ENCODE results near the gene WNT9A. TPM values are rescaled to one million over a fixed set of nuclear protein-coding genes. Genes with fewer than 3 reads are reported as not detected.

The WNT9A gene
- polyA plus RNA-seq, 1 donor from 2014 or later = 0.57 TPM

DNA sequence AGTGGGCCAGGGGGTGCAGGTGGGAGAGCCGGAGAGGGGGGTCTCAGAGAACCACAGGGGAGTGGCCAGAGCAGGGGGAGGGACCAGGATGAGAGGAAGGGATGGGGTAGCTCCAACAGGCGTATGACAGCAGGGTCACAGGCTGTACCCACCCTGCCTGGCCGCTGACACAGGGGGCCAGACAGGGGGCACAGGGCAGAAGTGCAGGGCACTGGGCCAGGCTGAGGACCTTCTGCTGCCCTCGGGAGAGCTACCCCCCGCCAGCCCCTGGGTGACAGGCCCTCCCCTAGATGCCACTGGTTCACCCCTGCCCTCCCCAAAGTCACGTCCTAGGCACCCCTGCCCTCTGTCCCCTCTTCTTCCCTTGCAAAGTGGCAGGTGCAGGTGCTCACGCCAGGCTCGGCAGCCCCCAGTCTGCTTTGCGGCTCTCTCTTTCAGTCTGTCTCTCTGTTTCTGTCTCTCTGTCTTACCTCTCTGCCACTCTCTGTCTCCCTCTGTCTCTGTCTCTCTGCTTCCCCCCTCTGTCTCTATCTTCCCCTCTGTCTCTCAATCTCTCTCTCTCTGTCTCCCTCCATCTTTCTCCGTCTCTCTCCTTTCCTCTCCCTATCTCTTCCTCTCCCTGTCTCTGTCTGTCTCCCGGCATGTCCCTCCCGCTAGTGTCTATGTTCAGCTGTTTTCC is 48.5 kb downstream of the WNT9A start:
- H3K4me3 ChIP-seq (ENCODE audit: low read length) = no peak overlapping the region
- H3K27me3 ChIP-seq (ENCODE audit: insufficient read depth, low read depth, low read length) = no peaks in the 10 kb centered on the region
- H3K36me3 ChIP-seq (ENCODE audit: insufficient read depth, low read length) = no peaks in the 10 kb centered on the region
- no peak overlapping the region for H3K4me2 ChIP-seq (ENCODE audit: low read length)
- TF ChIP-seq MXI1 (conservative IDR thresholded peaks at IDR 0.05; ENCODE audit: poor library complexity, severe bottlenecking) = no peak
- no peak for TF ChIP-seq EP300 (conservative IDR thresholded peaks at IDR 0.05; ENCODE audit: poor library complexity, severe bottlenecking)
- no peak for TF ChIP-seq SMC3 (conservative IDR thresholded peaks at IDR 0.05; ENCODE audit: poor library complexity)
- no peak for TF ChIP-seq TAF1 (IDR thresholded peaks at IDR 0.05; ENCODE audit: low read depth)
- TF ChIP-seq POLR2AphosphoS5 (IDR thresholded peaks at IDR 0.05) = no peak
- TF ChIP-seq CTCF (IDR thresholded peaks at IDR 0.05; ENCODE audit: poor library complexity, severe bottlenecking) = no peak
- no peak for TF ChIP-seq EZH2 (IDR thresholded peaks at IDR 0.05; ENCODE audit: borderline replicate concordance, insufficient read depth, low read length, poor library complexity, severe bottlenecking)
- no peak for TF ChIP-seq RAD21 (conservative IDR thresholded peaks at IDR 0.05)
- TF ChIP-seq REST (IDR thresholded peaks at IDR 0.05; ENCODE audit: borderline replicate concordance) = no peak
- H3K9me3 ChIP-seq (ENCODE audit: low read length) = no peaks in the 10 kb centered on the region
- H3K27ac ChIP-seq (ENCODE audit: low read length) = no peak overlapping the region
- no peak overlapping the region for H3K9ac ChIP-seq (ENCODE audit: low read length)
- H2AFZ ChIP-seq (ENCODE audit: low read depth, low read length) = no peak overlapping the region
- H4K20me1 ChIP-seq (ENCODE audit: insufficient read depth) = no peaks in the 10 kb centered on the region
- H3K9me2 ChIP-seq (ENCODE audit: insufficient read depth, low read length) = no peaks in the 10 kb centered on the region
- H3F3A ChIP-seq (ENCODE audit: insufficient read depth, low read length, poor library complexity, severe bottlenecking) = no peaks in the 10 kb centered on the region
- no peaks in the 10 kb centered on the region for H3K79me2 ChIP-seq (replicated peaks; ENCODE audit: insufficient read depth, low read length)

GRCh38 chr1:227898502-227899140 is 49.1 kb downstream of the WNT9A start:
- Histone ChIP-seq H3K36me3 (ENCODE audit: insufficient read depth, low read length) (no peaks in the 10 kb centered on the region), H3K79me2 (replicated peaks; ENCODE audit: insufficient read depth, low read length) (no peaks in the 10 kb centered on the region), H3K27me3 (ENCODE audit: insufficient read depth, low read depth, low read length) (no peaks in the 10 kb centered on the region), H3F3A (ENCODE audit: insufficient read depth, low read length, poor library complexity, severe bottlenecking) (no peaks in the 10 kb centered on the region), H3K9ac (ENCODE audit: low read length) (no peak overlapping the region), H3K4me3 (ENCODE audit: low read length) (no peak overlapping the region), H3K9me3 (ENCODE audit: low read length) (no peaks in the 10 kb centered on the region), H3K4me2 (ENCODE audit: low read length) (no peak overlapping the region), H3K27ac (ENCODE audit: low read length) (no peak overlapping the region), H2AFZ (ENCODE audit: low read depth, low read length) (no peak overlapping the region), H4K20me1 (ENCODE audit: insufficient read depth) (no peaks in the 10 kb centered on the region), H3K9me2 (ENCODE audit: insufficient read depth, low read length) (no peaks in the 10 kb centered on the region)
- TF ChIP-seq TAF1 (IDR thresholded peaks at IDR 0.05; ENCODE audit: low read depth) = no peak
- no peak for TF ChIP-seq RAD21 (conservative IDR thresholded peaks at IDR 0.05)
- no peak for TF ChIP-seq MXI1 (conservative IDR thresholded peaks at IDR 0.05; ENCODE audit: poor library complexity, severe bottlenecking)
- TF ChIP-seq EZH2 (IDR thresholded peaks at IDR 0.05; ENCODE audit: borderline replicate concordance, insufficient read depth, low read length, poor library complexity, severe bottlenecking) = no peak
- TF ChIP-seq SMC3 (conservative IDR thresholded peaks at IDR 0.05; ENCODE audit: poor library complexity) = no peak
- no peak for TF ChIP-seq POLR2AphosphoS5 (IDR thresholded peaks at IDR 0.05)
- no peak for TF ChIP-seq EP300 (conservative IDR thresholded peaks at IDR 0.05; ENCODE audit: poor library complexity, severe bottlenecking)
- no peak for TF ChIP-seq REST (IDR thresholded peaks at IDR 0.05; ENCODE audit: borderline replicate concordance)
- no peak for TF ChIP-seq CTCF (IDR thresholded peaks at IDR 0.05; ENCODE audit: poor library complexity, severe bottlenecking)

Data from neural cell (in vitro differentiated cells).